NCI-H2196 (cell line): Measurements from ENCODE around the gene GEMIN2.
"Not testable (repeated sequence)": the region's sequence is repeated elsewhere in the genome, so short reads cannot be mapped to it uniquely, and the experiment has no call there.

Experiments
- DNase-seq: peaks from one replicate; lab custom pipeline; 2025; ENCODE audit not compliant: unreplicated experiment; lab: John Stamatoyannopoulos, UW

Gene GEMIN2

GRCh38 chr14:39176263-39177167 lies 62.4 kb downstream of the GEMIN2 start:
- no peak for DNase-seq

GRCh38 chr14:39177168-39177545 lies 63.0 kb downstream of the GEMIN2 start:
- DNase-seq: no peak

- DNase-seq: no peak
Measured at GRCh38 chr14:39179042-39179441, 64.9 kb downstream of the GEMIN2 start.

- no peak for DNase-seq
Measured at GRCh38 chr14:39180553-39180952, 66.4 kb downstream of the GEMIN2 start.

GRCh38 chr14:39181026-39181692 lies 67.0 kb downstream of the GEMIN2 start:
- no peak for DNase-seq

GRCh38 chr14:39181693-39182047 lies 67.5 kb downstream of the GEMIN2 start:
- no peak for DNase-seq

GRCh38 chr14:39182770-39183684 lies 68.9 kb downstream of the GEMIN2 start:
- DNase-seq: no peak

GRCh38 chr14:39183685-39184003 lies 69.5 kb downstream of the GEMIN2 start:
- not testable (repeated sequence) for DNase-seq

- no peak for DNase-seq
Measured at GRCh38 chr14:39184628-39185255, 70.6 kb downstream of the GEMIN2 start.

- no peak for DNase-seq
Measured at GRCh38 chr14:39185256-39186049, 71.3 kb downstream of the GEMIN2 start.
